Islet precursor cell (in vitro differentiated cells): ENCODE data around the gene CRYAA.

Experiments
- DNase-seq: peaks from one replicate; pipeline ENCODE4 v3.0.0-alpha.2; 2018

The CRYAA gene

GRCh38 chr21:43204638-43205037 lies 35.8 kb downstream of the CRYAA start:
- peak; percentile 12 for DNase-seq

GRCh38 chr21:43206231-43207042 lies 37.6 kb downstream of the CRYAA start:
- DNase-seq = peak; percentile 40

GRCh38 chr21:43207043-43207315 lies 38.2 kb downstream of the CRYAA start:
- peak; percentile 27 for DNase-seq

- peak; percentile 20 for DNase-seq
These were observed 39.1 kb downstream of the CRYAA start for GRCh38 chr21:43207868-43208267.

- DNase-seq = peak; percentile 29
These were observed 39.9 kb downstream of the CRYAA start for GRCh38 chr21:43208561-43209332.

- DNase-seq = peak; percentile 77
These were observed 41.0 kb downstream of the CRYAA start for GRCh38 chr21:43209575-43210453.

GRCh38 chr21:43210454-43211071 lies 41.8 kb downstream of the CRYAA start:
- DNase-seq = peak; percentile 38

GRCh38 chr21:43211072-43211759 lies 42.4 kb downstream of the CRYAA start:
- DNase-seq = peak; percentile 63

- peak; percentile 33 for DNase-seq
These were observed 42.9 kb downstream of the CRYAA start for GRCh38 chr21:43211760-43212115.
